HEK293 (cell line): ENCODE data around the gene BCR.

Experiments
- CTCF ChIA-PET: fragments of 350-600 bp; formaldehyde crosslinking; extraction: SDS; loops from one replicate; lab custom pipeline; 2021; ENCODE audit warnings: antibody characterized with exemption; lab: Yijun Ruan, JAX
- POLR2A ChIA-PET: fragments of 300-600 bp; formaldehyde crosslinking; extraction: SDS; loops from one replicate; lab custom pipeline; 2020; ENCODE audit warnings: antibody characterized with exemption, inconsistent platforms; lab: Yijun Ruan, JAX
- H3K27ac ChIP-seq: fragments of 200-500 bp; sonication (Bioruptor generic); 2 replicates; pipeline ENCODE4 v1.5.1; 2014; ENCODE audit warnings: low read depth, low read length, control low read depth, inconsistent platforms; ENCODE audit errors: extremely low read depth
- H3K36me3 ChIP-seq, 2 experiments: fragments of 200-500 bp in 1 of 2; sonication (Bioruptor generic) in 1 of 2; 1 replicate in 1 of 2; 2 replicates in 1 of 2; pipeline ENCODE4 v1.5.1; 2014 to 2017; ENCODE audit warnings: inconsistent platforms in 2 of 2, low read length in 2 of 2; ENCODE audit not compliant: control insufficient read depth in 2 of 2, insufficient read depth in 1 of 2
- H3K4me1 ChIP-seq: fragments of 200-500 bp; sonication (Bioruptor generic); 2 replicates; pipeline ENCODE4 v1.5.1; 2014; ENCODE audit warnings: mild to moderate bottlenecking, low read length, inconsistent platforms; ENCODE audit not compliant: control insufficient read depth, insufficient read depth
- H3K4me3 ChIP-seq: 2 replicates; pipeline ENCODE4 v1.5.1; 2011; ENCODE audit warnings: low read depth, mild to moderate bottlenecking, control low read depth, low read length, moderate library complexity
- H3K9me3 ChIP-seq: fragments of 200-500 bp; sonication (Bioruptor generic); 2 replicates; pipeline ENCODE4 v1.5.1; 2014; ENCODE audit warnings: low read depth, low read length, inconsistent platforms; ENCODE audit not compliant: control insufficient read depth, insufficient read depth
- BCL11B ChIP-seq: fragments of 450-650 bp; formaldehyde crosslinking; IDR thresholded peaks from 2 replicates; pipeline ENCODE4 v1.5.1; 2016; ENCODE audit warnings: low read depth, missing biosample characterization, missing genetic modification characterization
- HOXD13 ChIP-seq: sonication (generic); formaldehyde crosslinking; IDR thresholded peaks from 2 replicates; pipeline ENCODE4 v1.8.0; 2022; ENCODE audit warnings: missing genetic modification reagents, borderline replicate concordance
- OVOL3 ChIP-seq: fragments of 450-650 bp; formaldehyde crosslinking; IDR thresholded peaks from 2 replicates; pipeline ENCODE4 v1.5.1; 2016; ENCODE audit warnings: missing biosample characterization, missing genetic modification characterization
- SCRT2 ChIP-seq: fragments of 450-650 bp; formaldehyde crosslinking; IDR thresholded peaks from 2 replicates; pipeline ENCODE4 v1.5.1; 2016; ENCODE audit warnings: missing biosample characterization, missing genetic modification characterization
- ZBTB21 ChIP-seq: fragments of 450-650 bp; formaldehyde crosslinking; IDR thresholded peaks from 2 replicates; pipeline ENCODE4 v1.5.1; 2017; ENCODE audit warnings: missing biosample characterization, missing genetic modification characterization
- ZFHX2 ChIP-seq: fragments of 450-650 bp; formaldehyde crosslinking; conservative IDR thresholded peaks from 2 replicates; pipeline ENCODE4 v1.5.1; 2016; ENCODE audit warnings: missing biosample characterization, missing genetic modification characterization
- ZNF23 ChIP-seq: fragments of 450-650 bp; formaldehyde crosslinking; IDR thresholded peaks from 2 replicates; pipeline ENCODE4 v1.5.1; 2016; ENCODE audit warnings: missing biosample characterization, missing genetic modification characterization, borderline replicate concordance
- ZNF292 ChIP-seq: fragments of 450-650 bp; formaldehyde crosslinking; IDR thresholded peaks from 2 replicates; pipeline ENCODE4 v1.5.1; 2016; ENCODE audit warnings: low read depth, missing biosample characterization, missing genetic modification characterization, borderline replicate concordance
- ZNF366 ChIP-seq: fragments of 450-650 bp; formaldehyde crosslinking; conservative IDR thresholded peaks from 2 replicates; pipeline ENCODE4 v1.5.1; 2016; ENCODE audit warnings: missing biosample characterization, missing genetic modification characterization
- ZNF37A ChIP-seq: fragments of 450-650 bp; IDR thresholded peaks from 2 replicates; pipeline ENCODE4 v1.5.1; 2018; ENCODE audit warnings: missing biosample characterization, missing genetic modification characterization
- ZNF549 ChIP-seq: fragments of 450-650 bp; IDR thresholded peaks from 2 replicates; pipeline ENCODE4 v1.5.1; 2018; ENCODE audit warnings: missing biosample characterization, missing genetic modification characterization, mild to moderate bottlenecking, inconsistent platforms, moderate library complexity
- ZNF555 ChIP-seq: fragments of 450-650 bp; formaldehyde crosslinking; conservative IDR thresholded peaks from 2 replicates; pipeline ENCODE4 v1.5.1; 2017; ENCODE audit warnings: missing biosample characterization, mild to moderate bottlenecking, missing genetic modification characterization, inconsistent platforms
- ZNF558 ChIP-seq: fragments of 450-650 bp; formaldehyde crosslinking; IDR thresholded peaks from 2 replicates; pipeline ENCODE4 v1.5.1; 2016; ENCODE audit warnings: missing biosample characterization, missing genetic modification characterization
- ZNF561 ChIP-seq: fragments of 450-650 bp; IDR thresholded peaks from 2 replicates; pipeline ENCODE4 v1.5.1; 2018; ENCODE audit warnings: missing biosample characterization, missing genetic modification characterization, borderline replicate concordance
- ZNF621 ChIP-seq: fragments of 450-650 bp; formaldehyde crosslinking; IDR thresholded peaks from 2 replicates; pipeline ENCODE4 v1.5.1; 2017; ENCODE audit warnings: missing biosample characterization, missing genetic modification characterization
- ZNF677 ChIP-seq: fragments of 450-650 bp; IDR thresholded peaks from 2 replicates; pipeline ENCODE4 v1.5.0; 2018; ENCODE audit warnings: missing biosample characterization, mild to moderate bottlenecking, missing genetic modification characterization, moderate library complexity
- ZNF837 ChIP-seq: fragments of 450-650 bp; formaldehyde crosslinking; IDR thresholded peaks from 2 replicates; pipeline ENCODE4 v1.5.1; 2016; ENCODE audit warnings: missing biosample characterization, missing genetic modification characterization
- TF ChIP-seq, protein P1 (sequence below): fragments of 450-650 bp; formaldehyde crosslinking; IDR thresholded peaks from 2 replicates; pipeline ENCODE4 v1.5.1; 2016; ENCODE audit warnings: missing biosample characterization, missing genetic modification characterization

BCR gene

GRCh38 chr22:23214398-23214797 is 34.1 kb downstream of the BCR start:
- POLR2A ChIA-PET, result no interaction called here
- peaks cover 8% of the 10 kb centered on the region for H3K4me1 ChIP-seq
- CTCF ChIA-PET, result no interaction called here
- no peak overlapping the region for H3K4me3 ChIP-seq
- TF ChIP-seq ZNF549 (tag by site-specific recombination), result no peak
- TF ChIP-seq, all 188 proteins: peak for 0
- H3K9me3 ChIP-seq, result no peaks in the 10 kb centered on the region
- H3K36me3 ChIP-seq, result no peaks in the 10 kb centered on the region
- no peak overlapping the region for H3K27ac ChIP-seq

- H3K4me3 ChIP-seq, result no peak overlapping the region
- H3K9me3 ChIP-seq, result no peaks in the 10 kb centered on the region
- peaks cover 8% of the 10 kb centered on the region for H3K4me1 ChIP-seq
- POLR2A ChIA-PET, result no interaction called here
- TF ChIP-seq ZNF837 (tag by site-specific recombination), result no peak
- TF ChIP-seq ZNF677, result no peak
- no peak for TF ChIP-seq ZNF621 (tag by site-specific recombination)
- no peak for TF ChIP-seq BCL11B (tag by site-specific recombination)
- no peak for TF ChIP-seq ZNF37A (tag by site-specific recombination)
- no peak for TF ChIP-seq ZNF366
- no peak for TF ChIP-seq HOXD13
- H3K36me3 ChIP-seq, result no peaks in the 10 kb centered on the region
- H3K27ac ChIP-seq, result no peak overlapping the region
- CTCF ChIA-PET, result interaction anchor here (0.6 to 1.2 kb wide), 3 partner anchors 36 to 331 kb away, joined by 3 to 4 read pairs (median 3); no protein-coding TSS in a partner anchor
Measured at GRCh38 chr22:23215294-23216241, 35.3 kb downstream of the BCR start.

DNA sequence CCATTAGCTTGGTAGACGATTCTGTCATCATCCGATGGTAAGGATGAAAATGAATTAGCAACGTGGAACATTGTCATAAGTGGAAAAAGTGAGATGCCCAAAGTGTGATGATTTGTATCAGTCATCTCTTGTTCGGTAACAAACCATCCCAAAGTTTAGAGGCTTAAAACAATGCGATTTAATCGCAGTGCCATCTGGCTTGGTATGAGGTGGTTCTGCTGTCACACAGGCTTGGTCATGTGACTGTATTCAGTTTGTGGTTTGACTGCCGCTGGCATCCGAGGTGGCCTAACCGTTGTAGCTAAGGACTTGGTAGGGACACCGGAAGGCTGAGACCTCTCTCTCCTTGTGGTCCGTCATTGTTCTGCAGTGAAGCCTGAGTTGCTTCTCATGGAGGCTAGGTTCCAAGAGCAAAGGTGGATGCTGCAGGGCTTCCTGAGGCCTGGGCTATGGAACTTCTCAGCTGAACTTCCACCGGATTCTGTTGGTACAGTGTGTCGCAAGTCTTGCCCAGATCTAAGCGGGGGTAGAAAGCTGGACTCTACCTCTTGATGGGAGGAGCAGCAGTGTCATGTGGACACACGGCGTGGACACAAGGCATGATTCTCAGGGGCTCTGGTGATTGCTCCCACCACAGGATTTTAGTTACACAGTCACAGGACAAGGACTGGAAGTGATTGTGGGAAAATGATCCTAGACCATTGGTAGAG is 36.3 kb downstream of the BCR start:
- no peaks in the 10 kb centered on the region for H3K9me3 ChIP-seq
- H3K36me3 ChIP-seq, result no peaks in the 10 kb centered on the region
- H3K4me3 ChIP-seq, result no peak overlapping the region
- ChIA-PET POLR2A (no interaction called here), CTCF (interaction anchor here (1.1 to 1.2 kb wide), 2 partner anchors 37 to 60 kb away, joined by 3 to 4 read pairs; no protein-coding TSS in a partner anchor)
- no peak overlapping the region for H3K27ac ChIP-seq
- no peak for TF ChIP-seq ZNF23 (tag by site-specific recombination)
- TF ChIP-seq SCRT2 (tag by site-specific recombination), result no peak
- no peak for TF ChIP-seq ZNF555 (tag by site-specific recombination)
- no peak for TF ChIP-seq ZFHX2 (tag by site-specific recombination)
- no peak for TF ChIP-seq ZNF561 (tag by site-specific recombination)
- TF ChIP-seq OVOL3 (tag by site-specific recombination), result no peak
- TF ChIP-seq, protein P1, sequence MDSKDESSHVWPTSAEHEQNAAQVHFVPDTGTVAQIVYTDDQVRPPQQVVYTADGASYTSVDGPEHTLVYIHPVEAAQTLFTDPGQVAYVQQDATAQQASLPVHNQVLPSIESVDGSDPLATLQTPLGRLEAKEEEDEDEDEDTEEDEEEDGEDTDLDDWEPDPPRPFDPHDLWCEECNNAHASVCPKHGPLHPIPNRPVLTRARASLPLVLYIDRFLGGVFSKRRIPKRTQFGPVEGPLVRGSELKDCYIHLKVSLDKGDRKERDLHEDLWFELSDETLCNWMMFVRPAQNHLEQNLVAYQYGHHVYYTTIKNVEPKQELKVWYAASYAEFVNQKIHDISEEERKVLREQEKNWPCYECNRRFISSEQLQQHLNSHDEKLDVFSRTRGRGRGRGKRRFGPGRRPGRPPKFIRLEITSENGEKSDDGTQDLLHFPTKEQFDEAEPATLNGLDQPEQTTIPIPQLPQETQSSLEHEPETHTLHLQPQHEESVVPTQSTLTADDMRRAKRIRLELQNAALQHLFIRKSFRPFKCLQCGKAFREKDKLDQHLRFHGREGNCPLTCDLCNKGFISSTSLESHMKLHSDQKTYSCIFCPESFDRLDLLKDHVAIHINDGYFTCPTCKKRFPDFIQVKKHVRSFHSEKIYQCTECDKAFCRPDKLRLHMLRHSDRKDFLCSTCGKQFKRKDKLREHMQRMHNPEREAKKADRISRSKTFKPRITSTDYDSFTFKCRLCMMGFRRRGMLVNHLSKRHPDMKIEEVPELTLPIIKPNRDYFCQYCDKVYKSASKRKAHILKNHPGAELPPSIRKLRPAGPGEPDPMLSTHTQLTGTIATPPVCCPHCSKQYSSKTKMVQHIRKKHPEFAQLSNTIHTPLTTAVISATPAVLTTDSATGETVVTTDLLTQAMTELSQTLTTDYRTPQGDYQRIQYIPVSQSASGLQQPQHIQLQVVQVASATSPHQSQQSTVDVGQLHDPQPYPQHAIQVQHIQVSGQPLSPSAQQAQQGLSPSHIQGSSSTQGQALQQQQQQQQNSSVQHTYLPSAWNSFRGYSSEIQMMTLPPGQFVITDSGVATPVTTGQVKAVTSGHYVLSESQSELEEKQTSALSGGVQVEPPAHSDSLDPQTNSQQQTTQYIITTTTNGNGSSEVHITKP, result no peak
- TF ChIP-seq ZNF292 (tag by site-specific recombination), result no peak
- no peak for TF ChIP-seq ZNF837 (tag by site-specific recombination)
- no peak for TF ChIP-seq ZBTB21
- TF ChIP-seq ZNF558, result no peak
- TF ChIP-seq, all 188 proteins: peak for 0
- peaks cover 8% of the 10 kb centered on the region for H3K4me1 ChIP-seq
